ENCODE measurements around the gene GRIN3A. TPM values are rescaled to one million over a fixed set of nuclear protein-coding genes. Genes with fewer than 3 reads are reported as not detected.

GRIN3A gene
- total RNA-seq, 1 experiment from 2014 or later, result not detected

DNA sequence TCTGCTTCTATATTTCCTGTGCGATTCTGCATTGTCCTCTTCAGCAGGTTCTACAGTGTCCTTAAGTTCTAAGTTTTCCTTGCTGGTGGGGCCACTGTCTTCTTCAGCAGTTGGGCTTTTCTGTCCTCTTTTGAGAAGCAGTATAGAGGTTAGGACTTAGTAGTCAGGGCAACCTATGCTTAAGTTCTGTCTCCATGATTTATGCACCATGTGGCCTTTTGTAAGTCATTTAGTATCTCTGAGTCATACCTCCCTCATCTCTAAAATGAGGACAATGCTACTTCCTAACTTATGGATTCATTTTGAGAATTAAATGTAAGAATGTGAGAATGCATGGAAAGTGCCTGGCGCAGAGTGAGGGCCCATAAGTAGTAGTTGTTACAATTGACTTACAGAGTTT lies 46.8 kb downstream of the GRIN3A start:
- H3K9me3 ChIP-seq (ENCODE audit: low read length), result no peaks in the 10 kb centered on the region
- no peak for DNase-seq
- H3K9me2 ChIP-seq (replicated peaks; ENCODE audit: insufficient read depth, low read length), result no peaks in the 10 kb centered on the region

DNA sequence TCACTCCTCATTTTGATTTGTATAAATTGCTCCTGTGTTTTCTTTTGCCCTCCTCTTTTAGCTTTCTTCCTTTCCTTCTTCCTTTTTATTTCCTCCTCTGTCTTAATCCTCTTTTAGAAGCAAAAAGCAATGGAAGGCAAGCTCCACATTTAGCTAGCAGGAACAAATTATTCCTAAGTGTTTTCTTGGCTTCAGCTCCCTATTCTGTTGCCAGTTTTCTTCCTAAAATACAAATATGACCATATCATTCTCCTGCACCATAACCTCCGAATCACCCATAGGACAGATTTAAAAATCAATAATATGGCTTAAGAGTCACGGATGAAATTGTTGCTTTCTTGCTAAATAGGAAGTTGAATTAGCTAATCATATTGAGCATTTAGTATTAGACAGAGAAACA lies 49.4 kb downstream of the GRIN3A start:
- Histone ChIP-seq H3K4me1 (ENCODE audit: low read length) (no peaks in the 10 kb centered on the region), H3K4me2 (ENCODE audit: low read depth, low read length, poor library complexity, severe bottlenecking) (no peak overlapping the region), H2AFZ (ENCODE audit: low read length) (no peak overlapping the region), H3K27me3 (ENCODE audit: low read length) (no peaks in the 10 kb centered on the region), H3K36me3 (ENCODE audit: insufficient read depth, low read length) (no peaks in the 10 kb centered on the region), H3K9ac (ENCODE audit: low read length) (no peak overlapping the region), H3K4me3 (ENCODE audit: low read length) (no peak overlapping the region), H3K9me2 (replicated peaks; ENCODE audit: insufficient read depth, low read length) (no peaks in the 10 kb centered on the region), H4K20me1 (ENCODE audit: insufficient read depth, low read depth, low read length) (no peaks in the 10 kb centered on the region), H3K9me3 (ENCODE audit: low read length) (no peaks in the 10 kb centered on the region), H3K27ac (ENCODE audit: low read length) (no peak overlapping the region), H3K79me2 (ENCODE audit: low read length) (no peaks in the 10 kb centered on the region)
- no peak for DNase-seq

More for the DNA sequence above, 46.8 kb downstream of the GRIN3A start:
- Histone ChIP-seq H2AFZ (ENCODE audit: low read length) (no peak overlapping the region), H3K4me1 (ENCODE audit: low read length) (no peaks in the 10 kb centered on the region), H3K79me2 (ENCODE audit: low read length) (no peaks in the 10 kb centered on the region), H3K4me2 (ENCODE audit: low read depth, low read length, poor library complexity, severe bottlenecking) (no peak overlapping the region), H3K27me3 (ENCODE audit: low read length) (no peaks in the 10 kb centered on the region), H3K9ac (ENCODE audit: low read length) (no peak overlapping the region), H3K4me3 (ENCODE audit: low read length) (no peak overlapping the region), H4K20me1 (ENCODE audit: insufficient read depth, low read depth, low read length) (no peaks in the 10 kb centered on the region), H3K27ac (ENCODE audit: low read length) (no peak overlapping the region), H3K36me3 (ENCODE audit: insufficient read depth, low read length) (no peaks in the 10 kb centered on the region)

DNA sequence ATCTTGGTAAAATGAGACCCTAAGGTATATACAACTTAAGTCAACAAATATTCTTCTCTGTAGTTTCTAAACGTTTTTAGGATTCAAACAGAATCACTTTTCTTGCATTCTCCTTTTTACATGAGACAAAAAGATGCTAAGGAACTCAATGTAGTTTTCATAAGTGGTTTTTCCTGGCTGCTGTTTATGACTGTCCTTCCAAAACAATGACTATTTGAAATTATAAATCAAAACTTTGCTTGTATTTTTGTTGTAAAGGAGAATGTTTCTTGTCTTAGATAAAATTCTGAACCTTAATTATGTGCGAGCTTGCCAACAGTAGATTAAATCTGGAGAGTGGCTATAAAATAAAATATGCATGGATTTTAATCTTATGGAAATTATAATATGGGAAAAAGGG lies 53.8 kb downstream of the GRIN3A start:
- no peaks in the 10 kb centered on the region for H3K79me2 ChIP-seq (ENCODE audit: low read length)
- no peak overlapping the region for H3K4me3 ChIP-seq (ENCODE audit: low read length)
- no peaks in the 10 kb centered on the region for H3K9me2 ChIP-seq (replicated peaks; ENCODE audit: insufficient read depth, low read length)
- H3K36me3 ChIP-seq (ENCODE audit: insufficient read depth, low read length), result no peaks in the 10 kb centered on the region
- no peaks in the 10 kb centered on the region for H4K20me1 ChIP-seq (ENCODE audit: insufficient read depth, low read depth, low read length)
- H3K4me2 ChIP-seq (ENCODE audit: low read depth, low read length, poor library complexity, severe bottlenecking), result no peak overlapping the region
- DNase-seq, result no peak
- H3K9me3 ChIP-seq (ENCODE audit: low read length), result no peaks in the 10 kb centered on the region
- H3K4me1 ChIP-seq (ENCODE audit: low read length), result no peaks in the 10 kb centered on the region
- H2AFZ ChIP-seq (ENCODE audit: low read length), result no peak overlapping the region
- no peak overlapping the region for H3K9ac ChIP-seq (ENCODE audit: low read length)
- H3K27ac ChIP-seq (ENCODE audit: low read length), result no peak overlapping the region
- no peaks in the 10 kb centered on the region for H3K27me3 ChIP-seq (ENCODE audit: low read length)

DNA sequence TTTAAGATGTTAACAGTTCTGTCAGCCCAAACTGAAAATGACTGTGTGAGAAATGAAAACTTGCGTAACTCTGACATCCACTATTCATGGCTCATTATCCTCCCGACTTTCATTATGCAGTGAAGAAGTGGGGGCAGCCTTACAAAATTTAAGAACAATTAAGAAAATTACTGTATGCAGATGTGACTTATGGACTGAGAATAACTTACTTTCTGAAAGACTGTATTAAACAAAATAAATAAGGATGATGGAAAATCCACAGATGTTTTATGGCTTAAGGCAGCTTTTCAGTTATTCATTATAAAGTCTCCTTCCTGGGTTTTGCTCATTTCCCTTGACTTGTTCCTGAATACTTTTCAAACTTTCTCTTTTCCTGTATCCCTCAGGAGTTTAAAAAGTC lies 55.2 kb downstream of the GRIN3A start:
- H3K9me2 ChIP-seq (replicated peaks; ENCODE audit: insufficient read depth, low read length), result no peaks in the 10 kb centered on the region

DNA sequence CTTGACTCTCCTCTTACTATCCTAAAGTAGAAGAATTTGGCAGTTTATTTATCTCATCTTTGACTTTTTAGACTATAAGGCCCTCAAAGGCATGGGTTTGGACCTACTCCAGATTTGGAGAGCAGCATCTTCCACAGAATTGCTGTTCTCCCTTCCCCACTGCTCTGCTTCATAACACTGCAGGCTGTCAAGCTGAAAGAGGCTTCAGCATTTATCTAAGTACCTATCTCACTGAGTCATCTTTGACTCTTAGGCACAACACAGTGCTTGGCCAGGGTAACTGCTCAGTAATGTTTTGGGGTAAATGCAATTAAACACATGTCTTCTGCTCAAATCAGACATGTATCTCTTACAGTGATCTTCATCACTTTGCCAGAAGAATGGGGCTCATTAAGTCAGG lies 60.6 kb downstream of the GRIN3A start:
- H3K9me3 ChIP-seq (ENCODE audit: low read length), result no peaks in the 10 kb centered on the region
- H3K4me3 ChIP-seq (ENCODE audit: low read length), result no peak overlapping the region
- H3K4me2 ChIP-seq (ENCODE audit: low read depth, low read length, poor library complexity, severe bottlenecking), result no peak overlapping the region
- no peaks in the 10 kb centered on the region for H4K20me1 ChIP-seq (ENCODE audit: insufficient read depth, low read depth, low read length)
- H2AFZ ChIP-seq (ENCODE audit: low read length), result no peak overlapping the region
- H3K9ac ChIP-seq (ENCODE audit: low read length), result no peak overlapping the region
- H3K79me2 ChIP-seq (ENCODE audit: low read length), result no peaks in the 10 kb centered on the region
- no peak for DNase-seq
- H3K36me3 ChIP-seq (ENCODE audit: insufficient read depth, low read length), result no peaks in the 10 kb centered on the region
- H3K9me2 ChIP-seq (replicated peaks; ENCODE audit: insufficient read depth, low read length), result no peaks in the 10 kb centered on the region
- no peak overlapping the region for H3K27ac ChIP-seq (ENCODE audit: low read length)
- H3K27me3 ChIP-seq (ENCODE audit: low read length), result no peaks in the 10 kb centered on the region
- no peaks in the 10 kb centered on the region for H3K4me1 ChIP-seq (ENCODE audit: low read length)

More for the DNA sequence above, 55.2 kb downstream of the GRIN3A start:
- Histone ChIP-seq H3K4me2 (ENCODE audit: low read depth, low read length, poor library complexity, severe bottlenecking) (no peak overlapping the region), H3K4me1 (ENCODE audit: low read length) (no peaks in the 10 kb centered on the region), H3K9me3 (ENCODE audit: low read length) (no peaks in the 10 kb centered on the region), H3K79me2 (ENCODE audit: low read length) (no peaks in the 10 kb centered on the region), H3K36me3 (ENCODE audit: insufficient read depth, low read length) (no peaks in the 10 kb centered on the region), H3K4me3 (ENCODE audit: low read length) (no peak overlapping the region), H2AFZ (ENCODE audit: low read length) (no peak overlapping the region), H3K27me3 (ENCODE audit: low read length) (no peaks in the 10 kb centered on the region), H4K20me1 (ENCODE audit: insufficient read depth, low read depth, low read length) (no peaks in the 10 kb centered on the region), H3K9ac (ENCODE audit: low read length) (no peak overlapping the region), H3K27ac (ENCODE audit: low read length) (no peak overlapping the region)
- no peak for DNase-seq

DNA sequence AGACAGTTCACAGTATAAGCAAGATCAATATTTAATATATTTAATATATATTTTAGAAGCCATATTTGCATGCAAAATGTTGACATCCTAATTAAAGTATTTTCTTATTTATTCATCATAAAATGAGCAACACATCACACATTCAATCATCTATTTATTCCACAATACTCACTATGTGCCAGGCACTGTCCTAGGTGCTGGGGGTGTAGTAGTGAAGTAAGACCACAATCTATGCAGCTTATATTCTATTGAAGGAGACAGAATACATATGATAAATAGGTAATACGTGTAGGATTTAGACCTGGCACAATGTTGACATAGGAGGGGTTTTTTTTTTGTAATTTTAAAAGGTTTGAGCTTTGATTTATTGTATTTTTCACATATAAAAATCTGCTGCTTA lies 63.1 kb downstream of the GRIN3A start:
- Histone ChIP-seq H4K20me1 (ENCODE audit: insufficient read depth, low read depth, low read length) (no peaks in the 10 kb centered on the region), H3K36me3 (ENCODE audit: insufficient read depth, low read length) (no peaks in the 10 kb centered on the region), H2AFZ (ENCODE audit: low read length) (no peak overlapping the region), H3K79me2 (ENCODE audit: low read length) (no peaks in the 10 kb centered on the region), H3K9ac (ENCODE audit: low read length) (no peak overlapping the region), H3K9me2 (replicated peaks; ENCODE audit: insufficient read depth, low read length) (0 out of 2 replicates have a peak, but pooled peaks cover 4% of the 10 kb centered on the region), H3K4me1 (ENCODE audit: low read length) (no peaks in the 10 kb centered on the region), H3K4me3 (ENCODE audit: low read length) (no peak overlapping the region), H3K27me3 (ENCODE audit: low read length) (no peaks in the 10 kb centered on the region), H3K27ac (ENCODE audit: low read length) (no peak overlapping the region), H3K9me3 (ENCODE audit: low read length) (no peaks in the 10 kb centered on the region), H3K4me2 (ENCODE audit: low read depth, low read length, poor library complexity, severe bottlenecking) (no peak overlapping the region)
- no peak for DNase-seq

DNA sequence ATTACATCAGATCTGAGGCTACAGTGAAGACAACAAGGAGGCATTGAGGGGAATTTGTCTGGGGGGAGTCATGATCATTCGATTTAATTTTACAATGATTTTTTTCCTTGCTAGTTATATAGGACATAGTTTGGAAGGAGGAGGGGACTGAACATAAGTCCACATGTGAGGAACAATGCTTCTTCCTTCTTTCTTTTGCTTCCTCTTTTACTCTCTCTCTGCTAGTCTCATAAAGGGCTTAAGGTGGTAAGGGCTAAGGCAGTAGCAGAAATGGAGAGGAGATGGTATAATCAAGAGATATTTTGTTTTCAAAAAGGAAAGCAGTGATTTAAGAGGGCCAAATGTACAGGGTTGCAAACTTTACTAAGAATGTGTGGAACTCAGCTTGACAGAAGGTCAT lies 64.3 kb downstream of the GRIN3A start:
- Histone ChIP-seq H3K27ac (ENCODE audit: low read length) (no peak overlapping the region), H3K9me2 (replicated peaks; ENCODE audit: insufficient read depth, low read length) (0 out of 2 replicates have a peak, but pooled peaks cover 4% of the 10 kb centered on the region)

DNA sequence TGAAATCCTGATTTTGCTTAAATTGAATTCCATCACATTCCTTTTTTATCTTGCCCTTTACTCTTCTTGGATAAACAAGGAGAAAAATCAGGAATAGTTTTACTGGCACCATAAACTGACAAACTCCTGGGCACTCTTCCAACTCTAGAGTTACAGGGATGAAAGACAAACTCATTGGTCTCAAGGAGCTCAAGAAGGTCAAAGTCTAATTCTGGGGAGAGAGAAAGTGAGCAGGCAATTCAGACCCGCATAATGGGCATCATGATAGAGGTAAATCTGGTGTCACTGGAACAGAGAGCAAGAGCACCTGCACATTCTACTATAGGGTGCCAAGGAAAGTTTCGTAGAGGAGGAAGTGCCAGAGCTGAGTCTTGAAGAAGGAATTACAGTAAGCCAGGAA lies 64.8 kb downstream of the GRIN3A start:
- Histone ChIP-seq H3K4me3 (ENCODE audit: low read length) (no peak overlapping the region), H2AFZ (ENCODE audit: low read length) (no peak overlapping the region), H3K9ac (ENCODE audit: low read length) (no peak overlapping the region), H3K4me2 (ENCODE audit: low read depth, low read length, poor library complexity, severe bottlenecking) (no peak overlapping the region), H3K27ac (ENCODE audit: low read length) (no peak overlapping the region), H3K9me2 (replicated peaks; ENCODE audit: insufficient read depth, low read length) (0 out of 2 replicates have a peak, but pooled peaks cover 4% of the 10 kb centered on the region), H3K36me3 (ENCODE audit: insufficient read depth, low read length) (no peaks in the 10 kb centered on the region), H4K20me1 (ENCODE audit: insufficient read depth, low read depth, low read length) (no peaks in the 10 kb centered on the region), H3K9me3 (ENCODE audit: low read length) (no peaks in the 10 kb centered on the region), H3K4me1 (ENCODE audit: low read length) (no peaks in the 10 kb centered on the region), H3K27me3 (ENCODE audit: low read length) (no peaks in the 10 kb centered on the region), H3K79me2 (ENCODE audit: low read length) (no peaks in the 10 kb centered on the region)
- no peak for DNase-seq

More for the DNA sequence above, 64.3 kb downstream of the GRIN3A start:
- no peak overlapping the region for H3K9ac ChIP-seq (ENCODE audit: low read length)
- no peak overlapping the region for H3K4me2 ChIP-seq (ENCODE audit: low read depth, low read length, poor library complexity, severe bottlenecking)
- H2AFZ ChIP-seq (ENCODE audit: low read length), result no peak overlapping the region
- H4K20me1 ChIP-seq (ENCODE audit: insufficient read depth, low read depth, low read length), result no peaks in the 10 kb centered on the region
- H3K4me3 ChIP-seq (ENCODE audit: low read length), result no peak overlapping the region
- no peak for DNase-seq
- no peaks in the 10 kb centered on the region for H3K36me3 ChIP-seq (ENCODE audit: insufficient read depth, low read length)
- H3K79me2 ChIP-seq (ENCODE audit: low read length), result no peaks in the 10 kb centered on the region
- H3K4me1 ChIP-seq (ENCODE audit: low read length), result no peaks in the 10 kb centered on the region
- no peaks in the 10 kb centered on the region for H3K9me3 ChIP-seq (ENCODE audit: low read length)
- no peaks in the 10 kb centered on the region for H3K27me3 ChIP-seq (ENCODE audit: low read length)

DNA sequence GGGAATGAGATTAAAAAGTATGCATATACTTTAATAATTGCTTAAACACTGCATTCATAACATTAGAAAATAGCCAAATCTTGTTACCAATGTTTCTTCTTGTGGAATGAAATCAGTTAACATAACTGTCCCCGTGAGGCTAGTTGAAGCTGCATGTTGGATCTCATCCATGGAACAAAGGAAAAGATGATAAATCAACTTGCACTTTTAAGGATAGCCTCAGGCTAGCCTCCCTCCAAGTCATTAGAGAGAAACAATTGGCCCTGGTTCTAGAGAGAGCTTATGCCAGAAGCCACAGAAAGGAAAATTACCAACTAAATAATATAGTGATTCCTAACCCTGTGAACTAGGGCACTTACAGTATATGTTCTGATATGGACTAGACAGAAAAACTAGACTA lies 66.9 kb downstream of the GRIN3A start:
- no peak overlapping the region for H3K27ac ChIP-seq (ENCODE audit: low read length)
- no peaks in the 10 kb centered on the region for H4K20me1 ChIP-seq (ENCODE audit: insufficient read depth, low read depth, low read length)
- H2AFZ ChIP-seq (ENCODE audit: low read length), result no peak overlapping the region
- DNase-seq, result no peak
- no peaks in the 10 kb centered on the region for H3K36me3 ChIP-seq (ENCODE audit: insufficient read depth, low read length)
- no peaks in the 10 kb centered on the region for H3K27me3 ChIP-seq (ENCODE audit: low read length)
- no peaks in the 10 kb centered on the region for H3K9me3 ChIP-seq (ENCODE audit: low read length)
- no peak overlapping the region for H3K4me2 ChIP-seq (ENCODE audit: low read depth, low read length, poor library complexity, severe bottlenecking)
- H3K79me2 ChIP-seq (ENCODE audit: low read length), result no peaks in the 10 kb centered on the region
- no peak overlapping the region for H3K4me3 ChIP-seq (ENCODE audit: low read length)
- 0 out of 2 replicates have a peak, but pooled peaks cover 4% of the 10 kb centered on the region for H3K9me2 ChIP-seq (replicated peaks; ENCODE audit: insufficient read depth, low read length)
- no peak overlapping the region for H3K9ac ChIP-seq (ENCODE audit: low read length)
- H3K4me1 ChIP-seq (ENCODE audit: low read length), result no peaks in the 10 kb centered on the region
